MM.1S (cell line): ENCODE measurements around the gene PCTP.

Source experiments
- DNase-seq: peaks from one replicate; pipeline ENCODE4 v3.0.0-alpha.2; 2015
- H2AFZ ChIP-seq: fragments of 300-600 bp; sonication (generic); 2 replicates; pipeline ENCODE4 v1.6.0; 2016; ENCODE audit warnings: antibody characterized with exemption, low read length
- H3F3A ChIP-seq: fragments of 300-600 bp; sonication (generic); 2 replicates; pipeline ENCODE4 v1.6.1; 2016; ENCODE audit warnings: mild to moderate bottlenecking, antibody characterized with exemption, low read length, moderate library complexity, mixed read lengths; ENCODE audit not compliant: insufficient read depth
- H3K27ac ChIP-seq: fragments of 300-600 bp; sonication (generic); 2 replicates; pipeline ENCODE4 v1.5.1; 2016; ENCODE audit warnings: mild to moderate bottlenecking, low read length
- H3K27me3 ChIP-seq: fragments of 300-600 bp; sonication (generic); replicated peaks from 2 replicates; pipeline ENCODE4 v1.6.0; 2016; ENCODE audit warnings: low read length; ENCODE audit not compliant: insufficient read depth
- H3K36me3 ChIP-seq: fragments of 300-600 bp; sonication (generic); replicated peaks from 2 replicates; pipeline ENCODE4 v1.6.1; 2016; ENCODE audit warnings: mild to moderate bottlenecking, low read length, mixed read lengths; ENCODE audit not compliant: insufficient read depth
- H3K4me1 ChIP-seq: fragments of 300-600 bp; sonication (generic); 2 replicates; pipeline ENCODE4 v1.6.1; 2016; ENCODE audit warnings: low read length, mixed read lengths
- H3K4me2 ChIP-seq: fragments of 300-600 bp; sonication (generic); 2 replicates; pipeline ENCODE4 v1.6.0; 2016; ENCODE audit warnings: low read depth, low read length
- H3K4me3 ChIP-seq: fragments of 300-600 bp; sonication (generic); 2 replicates; pipeline ENCODE4 v1.5.1; 2016; ENCODE audit warnings: low read length, mixed read lengths
- H3K79me2 ChIP-seq: fragments of 300-600 bp; sonication (generic); 2 replicates; pipeline ENCODE4 v1.6.1; 2016; ENCODE audit warnings: mixed run types, low read length, mixed read lengths
- H3K9ac ChIP-seq: fragments of 300-600 bp; sonication (generic); 2 replicates; pipeline ENCODE4 v1.6.1; 2016; ENCODE audit warnings: low read length, mixed read lengths
- H3K9me2 ChIP-seq: fragments of 300-600 bp; sonication (generic); replicated peaks from 2 replicates; pipeline ENCODE4 v1.6.1; 2016; ENCODE audit warnings: mild to moderate bottlenecking, low read length, mixed read lengths; ENCODE audit not compliant: insufficient read depth
- H3K9me3 ChIP-seq: fragments of 300-600 bp; sonication (generic); replicated peaks from 2 replicates; pipeline ENCODE4 v1.6.1; 2016; ENCODE audit warnings: mild to moderate bottlenecking, low read length, mixed read lengths; ENCODE audit not compliant: insufficient read depth
- H4K20me1 ChIP-seq: fragments of 300-600 bp; sonication (generic); 2 replicates; pipeline ENCODE4 v1.6.1; 2016; ENCODE audit warnings: mild to moderate bottlenecking, low read length, moderate library complexity, mixed read lengths; ENCODE audit not compliant: insufficient read depth
- CTCF ChIP-seq: fragments of 300-600 bp; sonication (generic); IDR thresholded peaks from 2 replicates; pipeline ENCODE4 v1.5.1; 2016; ENCODE audit warnings: antibody characterized with exemption, low read length, mixed read lengths
- EZH2 ChIP-seq: fragments of 300-600 bp; sonication (generic); optimal IDR thresholded peaks from 2 replicates; pipeline ENCODE3; 2017; ENCODE audit warnings: low read depth, mild to moderate bottlenecking, antibody characterized with exemption, low read length, mixed read lengths
- EZH2phosphoT487 ChIP-seq: fragments of 300-600 bp; sonication (generic); IDR thresholded peaks from 2 replicates; pipeline ENCODE4 v1.6.1; 2018; ENCODE audit warnings: antibody characterized with exemption, low read length

PCTP gene

GRCh38 chr17:55772086-55772485, 21.2 kb downstream of the PCTP start:
- TF ChIP-seq EZH2phosphoT487, result no peak
- TF ChIP-seq CTCF, result no peak
- no peak overlapping the region for H3K4me2 ChIP-seq
- no peaks in the 10 kb centered on the region for H4K20me1 ChIP-seq
- no peak overlapping the region for H3K4me3 ChIP-seq
- H3K27me3 ChIP-seq, result no peaks in the 10 kb centered on the region
- no peaks in the 10 kb centered on the region for H3K36me3 ChIP-seq
- H3K79me2 ChIP-seq, result no peaks in the 10 kb centered on the region
- H2AFZ ChIP-seq, result no peak overlapping the region
- H3K9ac ChIP-seq, result no peak overlapping the region
- H3K9me2 ChIP-seq, result no peaks in the 10 kb centered on the region
- DNase-seq, result no peak
- H3F3A ChIP-seq, result no peaks in the 10 kb centered on the region
- H3K27ac ChIP-seq, result no peak overlapping the region
- H3K4me1 ChIP-seq, result no peaks in the 10 kb centered on the region
- no peaks in the 10 kb centered on the region for H3K9me3 ChIP-seq

GRCh38 chr17:55773671-55774070, 22.8 kb downstream of the PCTP start:
- Histone ChIP-seq H3K4me3 (no peak overlapping the region), H3K9me3 (no peaks in the 10 kb centered on the region), H3K4me2 (no peak overlapping the region), H3K9me2 (no peaks in the 10 kb centered on the region), H3K9ac (no peak overlapping the region), H4K20me1 (no peaks in the 10 kb centered on the region), H3K27me3 (no peaks in the 10 kb centered on the region), H3F3A (no peaks in the 10 kb centered on the region), H3K79me2 (no peaks in the 10 kb centered on the region), H3K36me3 (no peaks in the 10 kb centered on the region), H2AFZ (no peak overlapping the region), H3K4me1 (no peaks in the 10 kb centered on the region), H3K27ac (no peak overlapping the region)
- DNase-seq, result no peak
- TF ChIP-seq CTCF (no peak), EZH2 (no peak), EZH2phosphoT487 (no peak)

- Histone ChIP-seq H3K4me1 (no peaks in the 10 kb centered on the region), H3K9me3 (no peaks in the 10 kb centered on the region), H3K79me2 (no peaks in the 10 kb centered on the region), H3K27me3 (no peaks in the 10 kb centered on the region), H3F3A (no peaks in the 10 kb centered on the region), H3K9me2 (no peaks in the 10 kb centered on the region), H2AFZ (no peak overlapping the region), H4K20me1 (no peaks in the 10 kb centered on the region), H3K9ac (no peak overlapping the region), H3K4me3 (no peak overlapping the region), H3K27ac (no peak overlapping the region), H3K4me2 (no peak overlapping the region), H3K36me3 (no peaks in the 10 kb centered on the region)
- DNase-seq, result no peak
- no peak for TF ChIP-seq EZH2
- TF ChIP-seq CTCF, result no peak
- TF ChIP-seq EZH2phosphoT487, result no peak
Observed at GRCh38 chr17:55774846-55775271, 24.0 kb downstream of the PCTP start.

GRCh38 chr17:55776271-55776670, 25.4 kb downstream of the PCTP start:
- DNase-seq, result no peak
- H3K36me3 ChIP-seq, result no peaks in the 10 kb centered on the region
- H3K27ac ChIP-seq, result no peak overlapping the region
- no peak for TF ChIP-seq EZH2phosphoT487
- no peaks in the 10 kb centered on the region for H3K27me3 ChIP-seq
- H3K4me2 ChIP-seq, result no peak overlapping the region
- H3K9me2 ChIP-seq, result no peaks in the 10 kb centered on the region
- H3K4me3 ChIP-seq, result no peak overlapping the region
- no peak overlapping the region for H2AFZ ChIP-seq
- H3K79me2 ChIP-seq, result no peaks in the 10 kb centered on the region
- H3K4me1 ChIP-seq, result no peaks in the 10 kb centered on the region
- no peaks in the 10 kb centered on the region for H3K9me3 ChIP-seq
- H3F3A ChIP-seq, result no peaks in the 10 kb centered on the region
- no peak overlapping the region for H3K9ac ChIP-seq
- no peaks in the 10 kb centered on the region for H4K20me1 ChIP-seq
